NAMALWA (cell line): ENCODE data around the gene LPCAT1.
"Not testable (repeated sequence)": the region's sequence is repeated elsewhere in the genome, so short reads cannot be mapped to it uniquely, and the experiment has no call there.

ENCODE experiments used
- DNase-seq: peaks from one replicate; pipeline ENCODE4 v3.0.0-alpha.2; 2015; ENCODE audit warnings: low spot score

The LPCAT1 gene

DNA sequence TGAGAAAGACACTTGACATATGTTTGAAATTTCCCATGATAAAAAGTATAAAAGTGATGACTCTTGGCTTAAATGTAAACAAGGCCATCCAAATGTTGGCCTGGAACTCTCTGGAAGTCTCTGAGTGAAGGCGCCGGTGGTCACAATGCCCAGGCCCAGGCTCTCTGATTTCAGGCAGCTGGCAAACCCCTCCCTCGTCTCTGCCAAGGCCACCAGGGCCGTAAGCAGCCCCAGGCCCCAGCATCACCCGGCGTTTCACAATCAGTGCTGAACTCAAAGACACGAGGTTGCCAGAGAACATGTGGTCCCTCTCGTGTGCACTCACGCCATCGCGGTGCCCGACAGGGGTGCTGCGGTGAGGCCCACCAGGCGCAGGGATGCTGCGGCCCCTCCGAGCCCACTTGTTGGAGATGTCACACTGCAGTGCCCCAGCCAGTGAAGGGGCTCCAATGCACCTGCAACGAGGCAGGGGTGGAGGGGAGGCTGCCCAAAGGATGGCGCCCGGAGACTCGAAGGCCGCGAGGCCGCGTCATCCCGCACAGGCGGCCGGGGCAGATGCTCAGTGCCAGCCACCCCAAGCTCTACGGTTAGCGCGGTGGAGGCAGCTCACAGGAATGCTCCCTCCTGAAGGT lies 15.0 kb downstream of the LPCAT1 start:
- DNase-seq, result no peak

DNA sequence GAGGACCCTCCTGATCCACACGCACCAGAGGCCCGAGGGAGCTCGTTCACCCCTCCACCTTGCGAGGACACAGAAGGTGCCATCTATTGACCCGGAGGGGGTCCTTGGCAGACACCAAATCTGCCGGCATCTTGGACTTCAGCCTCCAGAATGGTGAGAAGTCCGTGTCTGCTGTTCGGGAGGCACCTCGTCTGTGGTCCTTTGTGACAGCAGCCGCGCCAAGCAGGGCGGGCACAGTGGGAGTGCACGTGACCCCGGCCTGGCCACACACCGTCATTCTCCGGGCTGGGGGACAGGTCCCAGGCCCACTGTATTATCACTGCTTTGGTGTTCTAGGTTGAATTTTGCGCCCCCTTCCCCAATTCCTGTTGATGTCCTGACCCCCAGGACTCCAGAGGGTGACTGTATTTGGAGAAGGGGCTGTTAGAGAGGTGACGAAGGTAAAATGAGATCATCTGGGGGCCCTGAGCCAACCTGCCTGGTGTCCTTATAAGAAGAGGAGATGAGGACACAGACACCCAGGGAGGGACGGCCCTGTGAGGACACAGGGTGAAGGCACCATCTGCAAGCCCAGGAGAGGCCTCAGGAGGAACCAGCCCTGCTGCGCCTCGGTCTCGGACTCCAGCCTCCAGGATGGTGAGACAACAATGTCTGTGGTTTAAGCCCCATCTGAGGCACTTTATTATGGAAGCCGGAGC lies 15.7 kb downstream of the LPCAT1 start:
- DNase-seq, result no peak

DNA sequence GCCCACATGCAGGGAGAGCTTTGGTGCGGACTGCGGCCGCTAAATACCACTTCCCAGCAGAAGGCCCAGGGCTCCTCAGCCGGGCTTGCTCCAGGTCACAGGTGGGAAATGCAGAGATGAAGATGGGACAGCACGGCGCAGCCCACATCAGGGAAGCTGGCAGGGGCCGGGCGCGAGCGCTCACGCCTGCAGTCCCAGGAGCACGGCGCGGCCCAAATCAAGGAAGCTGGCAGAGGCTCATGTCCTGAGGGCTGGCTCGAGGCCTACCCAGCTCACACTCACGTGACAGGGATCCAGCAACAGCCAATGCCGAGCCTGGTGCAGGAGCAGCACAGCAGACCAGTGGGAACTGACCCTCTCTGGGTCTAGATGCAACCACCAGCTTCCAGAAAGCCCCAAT lies 16.3 kb downstream of the LPCAT1 start:
- no peak for DNase-seq

DNA sequence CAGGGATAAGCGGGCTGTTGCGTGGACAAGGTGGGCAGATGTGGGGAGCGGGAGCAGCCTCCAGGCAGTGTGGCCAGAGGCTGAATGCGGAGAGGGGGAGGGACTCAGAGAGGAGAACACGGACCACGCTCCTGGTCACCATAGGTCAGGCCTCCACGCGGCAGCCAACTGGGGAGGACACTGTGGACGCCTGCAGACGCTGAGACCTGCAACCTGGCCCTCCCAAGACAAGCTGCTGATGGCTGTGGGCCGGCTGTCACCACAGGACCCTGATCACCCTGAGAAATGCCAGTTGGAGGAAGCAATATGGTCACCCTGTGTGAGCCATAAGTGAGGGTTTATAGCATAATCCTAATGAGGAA lies 16.8 kb downstream of the LPCAT1 start:
- no peak for DNase-seq

DNA sequence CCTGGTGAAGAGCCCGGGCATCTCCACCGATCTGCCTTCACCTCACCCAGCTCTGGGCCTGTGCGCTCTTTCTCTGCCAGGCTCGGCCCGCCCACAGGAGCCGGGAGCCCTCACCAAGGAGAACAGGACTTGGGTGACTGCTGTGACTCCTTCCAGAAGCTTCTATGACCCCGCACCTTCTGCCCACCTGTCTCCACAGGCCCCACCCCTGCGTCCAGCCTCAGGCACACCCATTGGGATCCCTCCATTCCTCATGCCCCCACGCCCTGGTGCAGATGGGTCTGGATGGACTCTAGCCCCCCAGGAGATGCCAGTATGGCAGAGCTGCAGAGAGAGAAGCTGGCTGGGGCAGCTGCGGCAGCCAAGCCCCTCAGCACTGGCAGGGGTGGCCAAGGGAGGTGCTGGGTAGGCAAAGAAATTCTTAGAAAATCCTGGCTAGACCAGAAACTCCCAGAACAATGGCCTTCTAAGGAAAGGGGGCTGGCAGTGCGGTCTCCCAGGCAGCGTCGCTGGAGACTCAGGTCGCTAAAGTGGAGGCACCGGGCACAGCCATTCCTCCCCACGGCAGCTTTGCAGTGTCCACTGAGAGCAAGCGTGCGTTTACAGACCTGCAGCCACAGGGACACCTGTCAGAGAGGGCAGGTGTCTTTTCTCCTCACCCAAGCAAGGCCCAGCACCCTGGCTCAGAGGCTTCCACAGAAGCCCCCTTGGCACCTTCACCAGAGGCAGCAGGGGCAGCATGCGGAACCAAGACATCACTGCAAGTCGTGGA lies 17.3 kb downstream of the LPCAT1 start:
- DNase-seq, result no peak

DNA sequence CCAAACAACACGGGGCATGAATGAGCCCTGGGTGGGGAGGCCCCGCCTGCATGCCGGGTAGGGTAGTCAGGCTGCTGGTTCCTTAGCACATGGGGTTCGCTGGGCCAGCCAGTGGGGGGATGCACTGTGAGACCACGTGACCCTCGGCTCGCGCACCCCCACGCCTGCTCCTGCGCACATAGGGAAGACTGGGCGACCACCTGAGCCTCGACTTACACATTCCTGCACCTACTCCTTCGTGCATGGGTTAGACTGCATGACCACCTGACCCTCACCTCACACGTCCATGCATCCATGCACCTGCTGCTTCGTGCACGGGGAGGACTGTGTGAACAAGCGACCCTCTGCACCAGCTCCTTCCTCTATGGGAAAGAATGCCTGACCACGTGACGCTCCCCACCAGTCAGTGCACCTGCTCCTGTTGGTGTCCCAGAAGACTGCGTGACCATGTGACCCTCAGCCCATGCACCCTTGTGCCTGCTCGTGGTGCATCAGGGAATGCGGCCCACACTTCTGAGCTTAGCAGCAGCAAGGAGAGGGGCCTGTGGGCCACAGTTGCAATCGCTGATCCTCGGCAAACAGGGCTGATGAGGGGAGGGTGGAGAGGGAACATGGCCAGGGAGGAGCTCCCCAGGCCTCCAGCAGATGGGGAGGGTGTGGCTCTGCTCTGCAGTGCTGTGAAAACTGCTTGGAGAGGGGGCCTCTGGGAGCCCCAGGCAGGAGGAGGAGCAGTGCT lies 18.1 kb downstream of the LPCAT1 start:
- DNase-seq, result peak; percentile 35

DNA sequence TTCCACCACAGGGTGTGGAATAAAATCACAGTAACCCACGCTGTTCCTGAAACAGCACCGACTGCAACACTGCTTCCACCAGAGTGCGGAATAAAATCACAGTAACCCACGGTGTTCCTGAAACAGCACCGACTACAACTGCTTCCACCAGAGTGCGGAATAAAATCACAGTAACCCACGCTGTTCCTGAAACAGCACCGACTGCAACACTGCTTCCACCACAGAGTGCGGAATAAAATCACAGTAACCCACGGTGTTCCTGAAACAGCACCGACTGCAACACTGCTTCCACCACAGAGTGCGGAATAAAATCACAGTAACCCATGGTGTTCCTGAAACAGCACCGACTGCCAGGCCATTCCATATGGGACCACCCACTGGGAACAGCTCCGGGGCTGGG lies 18.7 kb downstream of the LPCAT1 start:
- DNase-seq, result not testable (repeated sequence)

DNA sequence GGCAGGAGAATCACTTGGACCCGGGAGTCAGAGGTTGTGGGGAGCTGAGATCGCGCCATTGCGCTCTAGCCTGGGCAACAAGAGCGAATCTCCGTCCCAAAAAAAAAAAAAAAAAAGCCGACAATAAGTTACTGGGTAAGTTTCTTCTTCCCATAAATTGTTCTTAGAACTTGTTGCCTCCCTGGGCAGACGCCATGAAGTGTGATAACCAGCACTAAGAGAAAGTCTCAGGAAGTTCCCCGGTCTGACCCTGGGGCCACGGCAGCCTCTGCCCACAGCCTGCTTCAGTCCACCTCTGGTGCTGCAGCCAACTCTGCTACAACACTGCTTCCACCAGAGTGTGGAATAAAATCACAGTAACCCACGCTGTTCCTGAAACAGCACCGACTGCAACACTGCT lies 19.1 kb downstream of the LPCAT1 start:
- no peak for DNase-seq

DNA sequence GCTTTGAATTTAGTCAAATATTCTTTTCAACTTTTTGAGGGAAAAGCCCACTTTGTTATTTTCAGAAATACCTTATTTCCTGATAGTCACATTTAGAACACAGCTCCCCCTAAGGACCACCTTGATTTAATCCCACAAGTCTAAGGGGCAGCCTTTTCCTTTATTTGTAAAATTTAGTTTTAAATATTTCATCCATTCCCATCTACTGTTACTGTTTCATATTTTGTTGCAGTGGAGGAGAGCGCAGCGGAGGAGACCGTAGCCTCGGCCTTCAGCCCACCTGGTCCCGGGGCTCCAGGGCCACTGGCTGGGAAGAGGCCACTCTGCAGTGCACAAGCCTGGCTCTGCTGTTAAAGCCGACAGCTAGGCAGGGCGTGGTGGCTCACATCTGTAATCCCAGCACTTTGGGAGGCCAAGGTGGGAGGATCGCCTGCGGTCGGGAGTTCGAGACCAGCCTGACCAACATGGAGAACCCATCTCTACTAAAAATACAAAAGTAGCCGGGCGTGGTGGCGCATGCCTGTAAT lies 19.6 kb downstream of the LPCAT1 start:
- DNase-seq, result no peak

DNA sequence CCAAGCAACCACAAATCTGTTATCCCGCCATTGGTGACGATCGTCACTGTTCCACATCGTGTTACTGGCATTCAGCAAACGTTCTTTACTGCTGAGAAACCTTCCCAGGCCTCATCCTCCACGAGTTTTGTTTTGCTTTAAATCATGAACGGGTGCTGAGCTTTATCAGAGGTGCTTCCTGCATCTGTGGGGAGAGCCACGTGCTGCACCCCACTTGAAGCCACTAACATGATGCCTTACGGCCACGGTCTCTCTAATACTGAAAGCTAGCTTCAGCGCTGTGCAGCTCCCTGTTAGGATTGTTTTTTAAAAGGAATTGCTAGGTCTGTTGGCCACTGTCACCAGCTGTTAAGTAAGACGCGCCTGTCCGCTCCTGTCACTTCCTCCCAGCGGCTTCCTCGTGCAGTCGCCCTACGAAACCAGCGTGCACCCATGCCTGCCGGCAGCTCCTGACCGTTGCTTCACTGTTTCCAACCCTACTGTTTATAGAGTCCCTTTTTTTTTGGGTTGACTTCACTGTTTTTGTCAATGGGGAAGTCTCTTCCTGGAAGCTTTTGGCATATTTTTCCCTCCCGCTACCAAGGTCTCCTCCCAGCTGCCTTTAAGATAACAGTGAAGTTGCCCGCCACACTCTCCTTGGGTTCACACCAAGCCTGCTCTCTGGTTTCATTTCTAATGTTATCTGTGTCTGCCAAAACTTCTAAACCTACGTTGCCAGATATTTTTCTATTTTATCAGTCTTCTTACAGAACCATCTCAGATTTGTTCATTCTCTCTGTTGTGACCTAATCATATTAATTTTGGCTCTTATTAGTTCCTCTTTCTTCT lies 20.3 kb downstream of the LPCAT1 start:
- DNase-seq, result peak; percentile 84

DNA sequence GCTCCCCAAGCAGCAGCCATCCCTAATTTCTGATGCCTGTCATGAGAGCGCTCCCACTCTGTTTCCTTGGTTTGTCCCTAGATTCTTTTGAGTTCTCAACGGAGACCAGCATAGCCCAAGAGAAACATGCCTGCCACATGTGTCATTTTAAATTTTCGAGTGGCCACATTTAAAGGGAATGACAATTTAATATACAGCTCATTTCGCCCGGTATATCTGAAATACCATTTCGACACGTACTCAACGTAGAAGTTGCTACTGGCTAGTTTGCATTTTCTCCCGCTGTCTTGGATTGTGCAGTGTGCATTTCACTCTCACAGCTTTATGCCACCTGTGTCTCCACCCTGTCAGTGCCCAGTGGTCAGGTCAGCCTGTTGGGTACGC lies 21.0 kb downstream of the LPCAT1 start:
- no peak for DNase-seq

DNA sequence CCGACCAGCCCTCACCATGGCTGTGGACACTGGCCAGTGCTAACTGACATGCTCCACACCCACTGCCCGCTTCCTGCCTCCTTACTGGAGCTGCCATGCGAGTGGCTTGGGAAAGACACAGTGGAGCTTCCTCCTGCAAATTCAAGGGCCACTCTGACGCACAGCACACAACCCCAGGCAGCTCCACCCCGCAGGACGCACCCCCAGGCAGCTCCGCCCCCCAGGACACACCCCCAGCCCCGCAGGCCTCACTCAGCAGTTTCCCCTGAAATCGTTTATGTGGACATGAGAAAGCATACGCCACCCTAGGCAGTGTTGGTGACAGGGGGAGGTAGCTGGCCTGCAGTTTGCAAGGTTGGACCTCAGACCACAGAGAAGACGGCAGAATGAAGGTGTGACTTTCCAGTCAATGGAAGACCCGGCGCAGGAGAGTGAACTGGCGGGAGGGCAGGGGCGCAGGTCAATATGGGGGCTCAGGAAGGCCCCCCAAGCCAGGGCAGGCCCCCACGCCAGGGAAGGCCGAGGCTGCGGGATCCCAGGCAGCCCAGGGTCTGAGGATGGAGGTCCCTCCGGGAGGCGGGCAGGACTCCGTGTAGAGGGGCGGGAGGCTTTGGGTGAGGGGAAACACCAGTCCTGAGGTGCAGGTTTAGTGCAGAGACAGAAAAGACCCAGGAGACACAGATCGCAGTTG lies 21.6 kb downstream of the LPCAT1 start:
- peak; percentile 80 for DNase-seq

DNA sequence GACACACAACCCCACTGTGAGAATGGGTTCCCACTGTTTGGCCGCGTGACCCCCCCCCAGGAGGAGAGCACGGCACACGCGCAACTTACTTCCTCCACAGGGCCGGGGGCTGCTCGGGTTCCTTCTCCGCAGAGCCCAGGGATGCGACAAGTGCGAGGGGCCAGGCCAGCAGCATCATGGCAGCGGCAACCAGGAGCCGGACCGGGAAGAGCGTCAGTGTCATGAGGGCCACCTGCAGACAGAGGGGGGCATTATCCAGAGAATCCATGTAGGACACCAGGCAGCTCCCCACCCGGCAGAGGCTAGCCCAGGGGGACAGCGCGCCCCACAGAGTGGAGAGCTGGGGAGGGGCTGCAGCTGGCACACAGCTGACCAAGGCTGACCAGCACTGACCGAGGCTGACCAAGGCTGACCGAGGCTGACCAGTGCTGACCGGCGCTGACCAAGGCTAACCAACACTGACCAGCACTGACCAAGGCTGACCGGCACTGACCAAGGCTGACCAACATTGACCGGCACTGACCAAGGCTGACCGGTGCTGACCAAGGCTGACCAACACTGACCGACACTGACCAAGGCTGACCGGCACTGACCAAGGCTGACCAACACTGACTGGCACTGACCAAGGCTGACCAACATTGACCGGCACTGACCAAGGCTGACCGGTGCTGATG lies 22.3 kb downstream of the LPCAT1 start:
- no peak for DNase-seq

DNA sequence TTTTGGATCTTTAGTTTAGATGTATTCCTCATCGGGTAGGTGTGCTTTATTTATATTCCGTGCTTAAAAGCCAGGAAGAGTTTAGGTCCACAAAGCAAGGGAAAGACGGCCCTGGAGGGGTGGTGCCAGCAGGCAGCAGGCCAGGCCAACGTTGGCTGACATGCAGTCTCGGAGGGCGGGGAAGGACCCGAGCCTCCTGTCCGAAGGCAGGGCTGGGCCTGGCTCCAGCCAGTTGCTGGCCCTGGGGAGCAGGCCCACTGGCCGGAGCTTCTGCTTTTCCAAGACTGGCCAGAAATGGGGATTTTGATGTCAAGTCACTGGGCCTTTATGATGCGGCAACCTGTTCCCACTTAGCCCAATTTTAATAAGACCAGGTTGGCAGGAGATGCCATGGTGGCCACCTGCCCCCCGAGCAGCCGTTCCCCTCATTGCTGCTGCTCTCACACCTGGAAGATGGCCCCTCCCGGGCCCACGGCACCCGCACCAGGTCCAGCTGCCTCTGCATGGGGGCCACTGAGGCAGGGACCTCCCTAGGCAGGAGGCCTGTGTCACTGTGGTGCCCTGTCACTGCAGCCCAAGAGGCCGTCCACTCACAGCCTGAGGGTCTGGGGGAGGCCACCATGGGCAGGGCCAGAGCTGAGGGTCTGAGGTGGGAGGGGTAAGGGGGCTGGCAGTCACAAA lies 23.2 kb downstream of the LPCAT1 start:
- no peak for DNase-seq

DNA sequence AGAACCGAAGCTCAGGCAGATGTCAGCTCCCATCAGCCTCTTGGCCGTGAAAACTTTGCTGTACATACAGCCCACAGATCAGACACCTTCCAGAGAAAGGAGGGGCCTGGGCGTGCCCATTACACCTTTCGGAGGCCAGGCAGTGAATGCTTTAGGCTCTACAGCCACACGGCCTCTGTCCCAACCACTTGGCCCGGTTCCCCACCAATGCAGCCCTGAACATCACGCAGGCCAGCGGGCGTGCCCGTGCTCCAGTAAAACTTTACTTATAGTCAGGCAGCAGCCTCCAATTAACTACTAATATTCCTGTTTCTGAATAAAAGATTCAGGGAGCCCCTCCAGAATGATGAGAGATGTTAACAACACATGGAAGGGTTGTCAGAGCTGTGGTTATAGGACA lies 23.9 kb downstream of the LPCAT1 start:
- no peak for DNase-seq

DNA sequence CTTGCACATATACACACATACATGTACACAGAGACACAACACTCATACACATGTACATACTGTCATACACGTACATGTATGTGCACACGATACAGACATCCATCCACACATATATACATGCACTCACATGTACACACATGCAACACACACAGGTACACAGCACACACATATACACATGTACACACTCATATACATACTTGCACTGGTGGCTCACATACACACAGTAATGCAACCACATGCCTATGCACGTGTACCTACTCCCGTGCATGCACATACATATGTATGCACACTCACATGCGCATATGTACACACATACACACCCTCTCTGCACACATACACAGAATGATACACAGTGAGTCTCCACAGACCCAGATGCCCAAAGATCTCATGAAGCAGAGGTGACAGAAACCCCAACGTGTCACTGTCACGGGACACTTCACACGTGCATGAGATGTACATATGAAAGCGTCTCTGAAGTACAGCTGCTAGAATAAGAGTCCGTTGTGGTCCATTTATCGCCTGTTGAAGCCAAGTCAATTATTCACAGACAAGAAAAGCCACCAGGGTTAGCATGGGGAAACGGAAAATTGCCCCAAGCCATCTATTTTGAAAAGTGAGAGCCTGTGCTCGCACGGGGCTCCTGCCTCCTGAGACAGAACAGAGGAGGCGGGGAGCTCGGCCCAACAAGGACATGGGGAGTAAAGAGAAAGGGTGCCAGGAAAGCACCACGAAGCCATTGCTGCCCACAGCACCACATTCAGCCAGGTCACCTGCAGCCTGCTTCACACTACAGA lies 24.9 kb downstream of the LPCAT1 start:
- peak; percentile 74 for DNase-seq

DNA sequence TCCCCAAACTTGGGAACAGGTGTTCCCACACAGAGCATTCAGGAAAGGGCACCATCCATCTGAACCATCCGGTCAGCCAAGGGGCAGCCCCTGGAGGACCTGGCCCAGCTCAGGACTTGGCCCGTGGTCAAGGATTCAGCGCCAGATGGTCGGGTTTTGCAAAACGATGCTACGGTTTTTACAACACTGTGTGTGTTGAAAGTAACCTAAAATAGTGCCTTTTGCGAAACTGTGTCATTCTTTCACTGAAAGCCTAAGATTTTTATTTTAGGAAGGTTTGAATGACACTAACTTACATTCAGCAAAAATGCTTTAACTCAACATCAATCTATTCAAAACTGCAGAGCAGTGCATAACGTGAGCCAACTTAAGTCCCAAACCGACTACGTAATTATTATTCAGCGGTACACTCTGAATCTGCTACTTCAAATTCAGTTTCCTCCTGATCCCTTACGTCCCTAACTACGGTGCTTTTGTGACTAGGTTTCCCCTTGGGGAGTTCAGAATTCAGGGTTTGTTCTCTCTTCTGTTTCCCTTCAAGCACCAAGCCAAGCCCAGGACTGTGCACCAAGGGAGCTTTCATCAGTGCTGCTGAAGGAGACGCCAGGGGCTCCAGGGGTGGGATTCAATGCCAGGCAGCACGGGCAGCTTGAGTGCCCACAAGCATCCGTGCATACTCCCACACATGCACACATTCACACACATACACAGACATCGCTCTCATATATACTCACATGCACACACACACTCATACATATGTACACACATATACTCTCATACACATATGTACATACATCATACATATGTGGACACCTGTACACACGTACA lies 25.8 kb downstream of the LPCAT1 start:
- DNase-seq, result peak; percentile 47

DNA sequence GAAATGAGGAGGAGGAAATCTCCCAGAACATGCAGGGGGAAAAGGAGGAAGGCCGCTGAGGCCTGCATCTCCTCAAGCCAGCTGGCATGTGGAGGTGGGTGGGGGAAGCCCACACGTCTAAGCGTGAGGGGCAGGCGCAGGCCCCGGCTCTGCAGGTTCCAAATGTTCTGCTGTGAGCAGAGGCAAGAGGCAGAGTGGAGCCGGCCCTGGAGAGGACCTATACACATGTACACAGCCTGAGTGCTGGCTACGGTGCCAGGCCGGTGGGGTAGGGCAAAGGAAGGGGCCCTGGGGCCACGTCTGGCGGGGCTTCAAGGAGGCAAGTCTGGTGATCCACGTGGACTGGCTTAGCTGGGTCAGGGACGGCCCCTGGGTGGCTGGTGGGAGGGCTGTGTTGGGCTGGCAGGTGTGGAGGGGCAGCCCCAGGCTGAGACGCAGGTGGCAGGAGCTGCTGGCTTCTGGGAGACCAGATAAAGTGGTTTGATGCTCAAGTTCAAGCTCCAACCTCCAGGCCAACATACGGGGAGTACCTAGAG lies 26.4 kb downstream of the LPCAT1 start:
- peak; percentile 54 for DNase-seq
